ENCODE results near the gene DNAJB9.

DNA sequence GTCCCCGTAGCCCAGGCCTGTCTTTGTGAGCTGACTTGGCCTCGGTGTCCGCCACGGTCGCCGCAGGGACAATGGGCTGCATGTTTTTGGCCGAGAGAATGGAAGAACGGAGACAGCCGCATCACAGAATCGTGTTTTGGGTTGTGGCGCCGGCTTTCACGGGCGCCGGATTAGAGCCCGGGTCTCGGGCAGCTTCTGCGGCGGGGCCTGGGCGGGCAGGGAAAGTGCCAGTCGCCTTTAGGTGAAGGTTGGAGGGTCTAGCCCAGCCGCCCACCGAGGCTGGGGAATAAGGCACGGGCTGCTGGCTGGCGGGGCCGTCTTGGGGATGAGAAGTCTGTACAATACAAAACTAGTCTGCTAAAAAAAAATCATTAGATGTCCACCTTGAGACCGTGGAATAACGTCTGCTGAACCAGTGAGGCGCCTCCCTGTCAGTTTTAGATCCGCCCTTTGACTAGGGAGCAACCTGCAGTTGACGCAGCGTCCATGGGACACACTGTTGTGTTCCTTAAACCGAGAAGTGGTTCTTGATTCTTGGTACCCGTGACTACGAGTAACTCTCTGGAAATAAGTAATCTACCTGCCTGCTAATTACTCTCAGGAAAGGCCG is 577 bp downstream of the DNAJB9 start:
- TF ChIP-seq POLR2A (IDR thresholded peaks at IDR 0.05; ENCODE audit: low read depth, low read length) (no peak), POLR2AphosphoS5 (IDR thresholded peaks at IDR 0.05; ENCODE audit: low read depth, low read length) (no peak), TAF1 (IDR thresholded peaks at IDR 0.05; ENCODE audit: borderline replicate concordance, low read depth, low read length) (no peak)

All from GM12892 (cell line).